Ovary (tissue), 3 donors: ENCODE measurements around the gene PLSCR3.
"Not testable (repeated sequence)": the region's sequence is repeated elsewhere in the genome, so short reads cannot be mapped to it uniquely, and the experiment has no call there.

Experiments
- EP300 ChIP-seq: sonication (generic); formaldehyde crosslinking; IDR thresholded peaks from one replicate; pipeline ENCODE4 v1.6.1; 2017; ENCODE audit warnings: antibody characterized with exemption
- TF ChIP-seq, protein P1 (sequence below), 3 donors: fragments of 450-650 bp in 2 of 3; fragments of 200-600 bp in 1 of 3; IDR thresholded peaks; one replicate each; pipeline versions ENCODE4 v1.5.1 to v1.8.0; 2016 to 2022; ENCODE audit warnings: antibody characterized with exemption in 3 of 3, mild to moderate bottlenecking in 1 of 3
- donor health status: DM: no; HTN: no; CAD: no.

DNA sequence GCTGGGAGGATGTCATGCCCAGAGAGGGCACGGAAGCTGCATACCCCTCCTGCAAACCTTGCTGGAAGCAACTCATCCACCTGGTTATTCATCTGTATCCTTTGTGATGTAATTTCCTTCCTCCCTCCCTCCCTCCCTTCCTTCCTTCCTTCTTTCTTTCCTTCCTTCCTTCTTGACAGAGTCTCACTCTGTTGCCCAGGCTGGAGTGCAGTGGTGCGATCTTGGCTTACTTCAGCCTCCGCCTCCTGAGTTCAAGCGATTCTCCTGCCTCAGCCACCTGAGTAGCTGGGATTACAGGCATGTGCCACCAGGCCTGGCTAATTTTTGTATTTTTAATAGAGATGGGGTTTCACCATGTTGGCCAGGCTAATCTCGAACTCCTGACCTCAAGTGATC, 25.7 kb downstream of the PLSCR3 start:
- TF ChIP-seq, protein P1, sequence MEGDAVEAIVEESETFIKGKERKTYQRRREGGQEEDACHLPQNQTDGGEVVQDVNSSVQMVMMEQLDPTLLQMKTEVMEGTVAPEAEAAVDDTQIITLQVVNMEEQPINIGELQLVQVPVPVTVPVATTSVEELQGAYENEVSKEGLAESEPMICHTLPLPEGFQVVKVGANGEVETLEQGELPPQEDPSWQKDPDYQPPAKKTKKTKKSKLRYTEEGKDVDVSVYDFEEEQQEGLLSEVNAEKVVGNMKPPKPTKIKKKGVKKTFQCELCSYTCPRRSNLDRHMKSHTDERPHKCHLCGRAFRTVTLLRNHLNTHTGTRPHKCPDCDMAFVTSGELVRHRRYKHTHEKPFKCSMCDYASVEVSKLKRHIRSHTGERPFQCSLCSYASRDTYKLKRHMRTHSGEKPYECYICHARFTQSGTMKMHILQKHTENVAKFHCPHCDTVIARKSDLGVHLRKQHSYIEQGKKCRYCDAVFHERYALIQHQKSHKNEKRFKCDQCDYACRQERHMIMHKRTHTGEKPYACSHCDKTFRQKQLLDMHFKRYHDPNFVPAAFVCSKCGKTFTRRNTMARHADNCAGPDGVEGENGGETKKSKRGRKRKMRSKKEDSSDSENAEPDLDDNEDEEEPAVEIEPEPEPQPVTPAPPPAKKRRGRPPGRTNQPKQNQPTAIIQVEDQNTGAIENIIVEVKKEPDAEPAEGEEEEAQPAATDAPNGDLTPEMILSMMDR (IDR thresholded peaks at IDR 0.05): not testable (repeated sequence)
- TF ChIP-seq EP300: not testable (repeated sequence)
